CD4-positive, CD25-positive, alpha-beta regulatory T cell (primary cell): ENCODE measurements around the gene SPDEF. TPM values are rescaled to one million over a fixed set of nuclear protein-coding genes. Genes with fewer than 3 reads are reported as not detected.

Experiments used
- ATAC-seq, 2 donors: fragments of 150-1000 bp; cut with Tn5 transposase; one replicate each; pipeline ENCODE4 v1.10.0; 2021; ENCODE audit warnings: low read depth in 2 of 2, moderate number of reproducible peaks in 2 of 2, moderate library complexity in 1 of 2
- DNase-seq, 3 donors: peaks; one replicate each; pipeline versions ENCODE4 v3.0.0 to v3.0.0-alpha.2; 2012 to 2022; ENCODE audit warnings: mixed read lengths in 1 of 3
- H3K27ac ChIP-seq: one replicate; pipeline ENCODE4 v1.7.0; 2013; ENCODE audit warnings: mild to moderate bottlenecking, low read length; ENCODE audit not compliant: insufficient read depth, poor library complexity, severe bottlenecking
- H3K27me3 ChIP-seq: one replicate; pipeline ENCODE4 v1.7.0; 2013; ENCODE audit warnings: low read length; ENCODE audit not compliant: control insufficient read depth, insufficient read depth
- H3K36me3 ChIP-seq: one replicate; pipeline ENCODE4 v1.7.0; 2013; ENCODE audit warnings: mild to moderate bottlenecking, low read length, moderate library complexity; ENCODE audit not compliant: control insufficient read depth, insufficient read depth
- H3K4me1 ChIP-seq: 2 replicates; pipeline ENCODE4 v1.7.0; 2013; ENCODE audit warnings: mild to moderate bottlenecking, low read length; ENCODE audit not compliant: insufficient read depth, control insufficient read depth, poor library complexity, severe bottlenecking
- H3K4me3 ChIP-seq: one replicate; pipeline ENCODE4 v1.7.0; 2013; ENCODE audit warnings: low read depth, mild to moderate bottlenecking, low read length, moderate library complexity
- H3K9me3 ChIP-seq, 2 experiments: 1 replicate in 1 of 2; 2 replicates in 1 of 2; pipeline ENCODE4 v1.7.0; 2013; ENCODE audit warnings: low read length in 2 of 2, mild to moderate bottlenecking in 1 of 2, moderate library complexity in 1 of 2; ENCODE audit not compliant: control insufficient read depth in 2 of 2
- H3K27ac Mint-ChIP-seq, 3 donors: one replicate each; pipeline ENCODE4 v1.8.0; 2020 to 2022; ENCODE audit warnings: mild to moderate bottlenecking in 3 of 3, mixed read lengths in 3 of 3, moderate library complexity in 2 of 3
- H3K27me3 Mint-ChIP-seq: one replicate; pipeline ENCODE4 v1.8.0; 2022; ENCODE audit warnings: mild to moderate bottlenecking, mixed read lengths
- H3K36me3 Mint-ChIP-seq: one replicate; pipeline ENCODE4 v1.8.0; 2020; ENCODE audit warnings: mixed read lengths
- H3K4me1 Mint-ChIP-seq, 4 donors: one replicate each; pipeline ENCODE4 v1.8.0; 2020 to 2022; ENCODE audit warnings: mixed read lengths in 4 of 4, mild to moderate bottlenecking in 1 of 4
- H3K4me3 Mint-ChIP-seq, 4 donors: one replicate each; pipeline ENCODE4 v1.8.0; 2020 to 2022; ENCODE audit warnings: mild to moderate bottlenecking in 4 of 4, mixed read lengths in 4 of 4, moderate library complexity in 3 of 4
- H3K9me3 Mint-ChIP-seq, 7 donors: one replicate each; pipeline ENCODE4 v1.8.0; 2020 to 2022; ENCODE audit warnings: mixed read lengths in 7 of 7, mild to moderate bottlenecking in 3 of 7, moderate library complexity in 2 of 7
- polyA plus RNA-seq, 4 donors: library from polyadenylated mRNA; unstranded; fragments of 300-500 nt; fragmentation: Illumina TruSeq; gene quantifications; one replicate each; pipeline ENCODE4 v1.2.3, GENCODE V29; 2021
- total RNA-seq: library from RNA; stranded (reverse); gene quantifications from one replicate; pipeline ENCODE4 v1.2.3, GENCODE V29; 2022

The SPDEF gene
- total and polyA plus RNA-seq, 5 donors from 2014 or later, result 0.35 TPM; not detected in 4

- Histone ChIP-seq H3K27ac (no peak overlapping the region), H3K4me3 (no peak overlapping the region), H3K9me3 (no peaks in the 10 kb centered on the region), H3K4me1 (no peaks in the 10 kb centered on the region), H3K27me3 (no peaks in the 10 kb centered on the region), H3K36me3 (no peaks in the 10 kb centered on the region)
- no peak for ATAC-seq
- Mint-ChIP-seq H3K9me3 (no peaks in the 10 kb centered on the region), H3K4me1 (no peaks in the 10 kb centered on the region), H3K4me3 (no peak overlapping the region), H3K27ac (no peak overlapping the region), H3K36me3 (no peaks in the 10 kb centered on the region), H3K27me3 (no peaks in the 10 kb centered on the region)
- DNase-seq, result no peak
These were observed 10.9 kb upstream of the SPDEF start for GRCh38 chr6:34566830-34567546.

GRCh38 chr6:34565722-34566137 lies 9.6 kb upstream of the SPDEF start:
- Histone ChIP-seq H3K4me1 (no peaks in the 10 kb centered on the region), H3K36me3 (no peaks in the 10 kb centered on the region), H3K27me3 (no peaks in the 10 kb centered on the region), H3K27ac (no peak overlapping the region), H3K4me3 (no peak overlapping the region), H3K9me3 (no peaks in the 10 kb centered on the region)
- Mint-ChIP-seq H3K36me3 (no peaks in the 10 kb centered on the region), H3K9me3 (no peaks in the 10 kb centered on the region), H3K27me3 (no peaks in the 10 kb centered on the region), H3K4me3 (no peak overlapping the region), H3K4me1 (no peaks in the 10 kb centered on the region), H3K27ac (no peak overlapping the region)
- ATAC-seq, result no peak
- DNase-seq, result no peak

GRCh38 chr6:34564181-34564580 lies 8.1 kb upstream of the SPDEF start:
- no peaks in the 10 kb centered on the region for H3K9me3 ChIP-seq
- H3K4me1 ChIP-seq, result no peaks in the 10 kb centered on the region
- H3K27me3 Mint-ChIP-seq, result no peaks in the 10 kb centered on the region
- no peaks in the 10 kb centered on the region for H3K36me3 ChIP-seq
- H3K27ac Mint-ChIP-seq, result no peak overlapping the region
- H3K4me3 ChIP-seq, result no peak overlapping the region
- no peaks in the 10 kb centered on the region for H3K27me3 ChIP-seq
- ATAC-seq (no peak), DNase-seq (no peak)
- no peaks in the 10 kb centered on the region for H3K4me1 Mint-ChIP-seq
- H3K27ac ChIP-seq, result no peak overlapping the region
- no peak overlapping the region for H3K4me3 Mint-ChIP-seq
- H3K36me3 Mint-ChIP-seq, result no peaks in the 10 kb centered on the region
- H3K9me3 Mint-ChIP-seq, result peaks cover 0 to 3% (median 0%) of the 10 kb centered on the region in 7 donors

GRCh38 chr6:34563513-34563870 lies 7.4 kb upstream of the SPDEF start:
- ATAC-seq (no peak), DNase-seq (no peak)
- no peaks in the 10 kb centered on the region for H3K36me3 ChIP-seq
- H3K27ac Mint-ChIP-seq, result no peak overlapping the region
- no peaks in the 10 kb centered on the region for H3K36me3 Mint-ChIP-seq
- no peaks in the 10 kb centered on the region for H3K4me1 Mint-ChIP-seq
- H3K4me3 Mint-ChIP-seq, result no peak overlapping the region
- no peaks in the 10 kb centered on the region for H3K4me1 ChIP-seq
- H3K27me3 ChIP-seq, result no peaks in the 10 kb centered on the region
- no peaks in the 10 kb centered on the region for H3K27me3 Mint-ChIP-seq
- H3K4me3 ChIP-seq, result no peak overlapping the region
- peaks cover 0 to 6% (median 0%) of the 10 kb centered on the region in 7 donors for H3K9me3 Mint-ChIP-seq
- H3K9me3 ChIP-seq, result no peaks in the 10 kb centered on the region
- H3K27ac ChIP-seq, result no peak overlapping the region

- Histone ChIP-seq H3K27ac (no peak overlapping the region), H3K4me3 (no peak overlapping the region), H3K36me3 (no peaks in the 10 kb centered on the region), H3K27me3 (no peaks in the 10 kb centered on the region), H3K4me1 (no peaks in the 10 kb centered on the region), H3K9me3 (peaks cover 0 to 2% of the 10 kb centered on the region in 2 experiments)
- no peaks in the 10 kb centered on the region for H3K36me3 Mint-ChIP-seq
- peaks cover 0 to 6% (median 0%) of the 10 kb centered on the region in 7 donors for H3K9me3 Mint-ChIP-seq
- ATAC-seq (no peak), DNase-seq (no peak)
- no peak overlapping the region for H3K4me3 Mint-ChIP-seq
- no peaks in the 10 kb centered on the region for H3K27me3 Mint-ChIP-seq
- H3K4me1 Mint-ChIP-seq, result no peaks in the 10 kb centered on the region
- no peak overlapping the region for H3K27ac Mint-ChIP-seq
These were observed 6.9 kb upstream of the SPDEF start for GRCh38 chr6:34562861-34563512.

GRCh38 chr6:34562350-34562749 lies 6.2 kb upstream of the SPDEF start:
- no peaks in the 10 kb centered on the region for H3K4me1 ChIP-seq
- no peaks in the 10 kb centered on the region for H3K27me3 Mint-ChIP-seq

GRCh38 chr6:34561227-34561530 lies 5.0 kb upstream of the SPDEF start:
- ATAC-seq (no peak), DNase-seq (no peak)
- Histone ChIP-seq H3K27me3 (no peaks in the 10 kb centered on the region), H3K36me3 (no peaks in the 10 kb centered on the region), H3K4me3 (no peak overlapping the region), H3K9me3 (peaks cover 0 to 2% of the 10 kb centered on the region in 2 experiments), H3K27ac (no peak overlapping the region), H3K4me1 (no peaks in the 10 kb centered on the region)
- no peaks in the 10 kb centered on the region for H3K4me1 Mint-ChIP-seq
- H3K36me3 Mint-ChIP-seq, result no peaks in the 10 kb centered on the region
- H3K4me3 Mint-ChIP-seq, result no peak overlapping the region
- peaks cover 0 to 6% (median 0%) of the 10 kb centered on the region in 7 donors for H3K9me3 Mint-ChIP-seq
- no peak overlapping the region for H3K27ac Mint-ChIP-seq
- H3K27me3 Mint-ChIP-seq, result no peaks in the 10 kb centered on the region

More at GRCh38 chr6:34562350-34562749, 6.2 kb upstream of the SPDEF start:
- Histone ChIP-seq H3K36me3 (no peaks in the 10 kb centered on the region), H3K27me3 (no peaks in the 10 kb centered on the region), H3K27ac (no peak overlapping the region), H3K9me3 (peaks cover 0 to 2% of the 10 kb centered on the region in 2 experiments), H3K4me3 (no peak overlapping the region)
- H3K36me3 Mint-ChIP-seq, result no peaks in the 10 kb centered on the region
- H3K9me3 Mint-ChIP-seq, result peaks cover 0 to 6% (median 0%) of the 10 kb centered on the region in 7 donors
- no peak for DNase-seq
- H3K4me1 Mint-ChIP-seq, result no peaks in the 10 kb centered on the region
- ATAC-seq, result no peak
- H3K4me3 Mint-ChIP-seq, result no peak overlapping the region
- H3K27ac Mint-ChIP-seq, result no peak overlapping the region
